Measurements from ENCODE around the gene ACSS1. TPM values are rescaled to one million over a fixed set of nuclear protein-coding genes. Genes with fewer than 3 reads are reported as not detected.

The ACSS1 gene
- total and polyA plus RNA-seq, 2 experiments from 2014 or later = not detected

GRCh38 chr20:25085756-25086495, 28.0 kb upstream of the ACSS1 start:
- TF ChIP-seq, protein P1, sequence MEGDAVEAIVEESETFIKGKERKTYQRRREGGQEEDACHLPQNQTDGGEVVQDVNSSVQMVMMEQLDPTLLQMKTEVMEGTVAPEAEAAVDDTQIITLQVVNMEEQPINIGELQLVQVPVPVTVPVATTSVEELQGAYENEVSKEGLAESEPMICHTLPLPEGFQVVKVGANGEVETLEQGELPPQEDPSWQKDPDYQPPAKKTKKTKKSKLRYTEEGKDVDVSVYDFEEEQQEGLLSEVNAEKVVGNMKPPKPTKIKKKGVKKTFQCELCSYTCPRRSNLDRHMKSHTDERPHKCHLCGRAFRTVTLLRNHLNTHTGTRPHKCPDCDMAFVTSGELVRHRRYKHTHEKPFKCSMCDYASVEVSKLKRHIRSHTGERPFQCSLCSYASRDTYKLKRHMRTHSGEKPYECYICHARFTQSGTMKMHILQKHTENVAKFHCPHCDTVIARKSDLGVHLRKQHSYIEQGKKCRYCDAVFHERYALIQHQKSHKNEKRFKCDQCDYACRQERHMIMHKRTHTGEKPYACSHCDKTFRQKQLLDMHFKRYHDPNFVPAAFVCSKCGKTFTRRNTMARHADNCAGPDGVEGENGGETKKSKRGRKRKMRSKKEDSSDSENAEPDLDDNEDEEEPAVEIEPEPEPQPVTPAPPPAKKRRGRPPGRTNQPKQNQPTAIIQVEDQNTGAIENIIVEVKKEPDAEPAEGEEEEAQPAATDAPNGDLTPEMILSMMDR (IDR thresholded peaks at IDR 0.05; ENCODE audit: low read depth, low read length) = no peak
- Histone ChIP-seq H3K4me1 (ENCODE audit: low read depth) (no peaks in the 10 kb centered on the region), H3K27ac (no peak overlapping the region), H3K4me3 (no peak overlapping the region), H3K27me3 (peaks cover 98% of the 10 kb centered on the region), H3K36me3 (no peaks in the 10 kb centered on the region), H3K9me3 (ENCODE audit: low read depth) (no peaks in the 10 kb centered on the region)
- no peak for DNase-seq (ENCODE audit: low read depth in 1 of 2, low spot score in 1 of 2)

DNA sequence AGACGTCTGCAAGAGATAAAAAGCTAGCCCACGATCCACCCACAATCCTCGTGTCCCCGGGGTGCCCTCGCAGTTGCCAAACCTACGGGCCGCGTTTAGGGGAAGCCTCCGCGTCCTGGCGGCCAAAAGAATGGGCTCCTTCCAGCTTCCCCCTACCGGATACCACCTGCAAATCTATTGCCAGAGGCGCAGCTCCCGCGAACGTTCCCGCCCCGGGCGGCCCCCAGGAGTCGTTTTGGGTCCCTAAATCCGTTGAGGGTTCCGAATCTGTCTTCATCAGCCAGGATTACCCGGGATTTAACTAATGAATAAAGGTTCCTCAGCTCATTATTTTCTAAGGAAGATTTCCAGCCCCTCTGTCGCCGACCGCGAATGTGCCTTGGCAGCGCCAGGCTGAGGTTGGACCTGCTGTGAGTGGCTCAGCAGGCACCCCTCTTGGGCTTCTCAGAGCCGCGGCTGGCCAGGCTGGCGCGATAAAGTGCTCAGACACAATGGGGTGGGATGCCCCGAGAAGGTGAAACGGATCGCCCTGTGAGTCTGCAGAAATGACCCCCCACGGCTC, 26.8 kb upstream of the ACSS1 start:
- H3K4me1 ChIP-seq (ENCODE audit: low read depth) = no peaks in the 10 kb centered on the region
- no peaks in the 10 kb centered on the region for H3K36me3 ChIP-seq
- H3K27me3 ChIP-seq = peaks cover 98% of the 10 kb centered on the region
- TF ChIP-seq, protein P1 (IDR thresholded peaks at IDR 0.05; ENCODE audit: low read depth, low read length) = no peak
- DNase-seq (ENCODE audit: low read depth in 1 of 2, low spot score in 1 of 2) = no peak
- no peaks in the 10 kb centered on the region for H3K9me3 ChIP-seq (ENCODE audit: low read depth)
- H3K27ac ChIP-seq = no peak overlapping the region
- no peak overlapping the region for H3K4me3 ChIP-seq

DNA sequence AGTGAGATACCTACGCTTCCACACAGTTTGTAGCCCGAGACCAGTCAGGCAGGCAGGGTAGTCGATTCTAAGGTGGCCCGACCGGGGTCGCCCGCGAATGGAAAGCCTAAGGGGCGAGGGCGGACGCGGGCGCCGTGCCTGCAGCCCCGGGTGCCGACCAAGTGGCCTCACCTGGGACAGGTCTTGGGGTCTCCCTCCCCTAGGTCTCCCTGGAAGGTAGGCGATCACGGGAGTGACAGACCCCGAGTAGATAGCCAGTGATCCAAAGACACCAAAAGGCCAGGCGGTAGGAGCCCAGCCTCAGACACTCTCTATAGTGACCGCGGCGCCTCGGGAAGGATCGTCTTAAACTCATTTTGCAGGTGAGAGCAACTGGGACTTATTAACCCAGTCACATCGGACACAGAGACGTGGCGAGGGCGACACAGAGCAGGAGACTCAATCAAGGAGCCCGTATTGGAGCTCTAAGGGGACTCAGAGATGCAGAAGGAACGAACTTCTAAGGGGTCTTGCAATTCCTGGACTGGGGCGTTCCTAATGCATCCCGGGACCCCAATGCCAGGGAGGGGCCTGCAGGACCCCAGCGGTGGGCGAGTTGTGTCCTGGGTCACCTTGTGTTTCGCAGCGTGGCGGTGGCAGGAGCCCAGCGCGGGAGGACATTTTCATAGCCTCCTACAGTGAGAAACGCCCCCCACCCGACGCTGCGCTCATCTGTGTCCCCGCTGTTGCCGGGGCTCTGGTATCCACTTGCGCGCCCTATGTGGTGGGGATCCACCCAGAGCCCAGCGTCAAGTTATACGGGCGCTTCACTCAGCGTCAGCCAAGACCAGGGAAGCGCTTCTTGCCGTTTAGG, 26.1 kb upstream of the ACSS1 start:
- no peaks in the 10 kb centered on the region for H3K36me3 ChIP-seq
- TF ChIP-seq, protein P1 (IDR thresholded peaks at IDR 0.05; ENCODE audit: low read depth, low read length) = no peak
- no peak overlapping the region for H3K27ac ChIP-seq
- no peaks in the 10 kb centered on the region for H3K4me1 ChIP-seq (ENCODE audit: low read depth)
- no peak for DNase-seq (ENCODE audit: low read depth in 1 of 2, low spot score in 1 of 2)
- no peaks in the 10 kb centered on the region for H3K9me3 ChIP-seq (ENCODE audit: low read depth)
- H3K4me3 ChIP-seq = no peak overlapping the region
- H3K27me3 ChIP-seq = peaks cover 99% of the 10 kb centered on the region

- H3K4me3 ChIP-seq = no peak overlapping the region
- H3K9me3 ChIP-seq (ENCODE audit: low read depth) = no peaks in the 10 kb centered on the region
- peaks cover 100% of the 10 kb centered on the region for H3K27me3 ChIP-seq
- TF ChIP-seq, protein P1 (IDR thresholded peaks at IDR 0.05; ENCODE audit: low read depth, low read length) = no peak
- no peaks in the 10 kb centered on the region for H3K4me1 ChIP-seq (ENCODE audit: low read depth)
- no peaks in the 10 kb centered on the region for H3K36me3 ChIP-seq
- DNase-seq (ENCODE audit: low read depth in 1 of 2, low spot score in 1 of 2) = no peak
- no peak overlapping the region for H3K27ac ChIP-seq
These were observed 25.3 kb upstream of the ACSS1 start for GRCh38 chr20:25083141-25083772.

GRCh38 chr20:25082498-25082873, 24.5 kb upstream of the ACSS1 start:
- DNase-seq (ENCODE audit: low read depth in 1 of 2, low spot score in 1 of 2) = no peak
- H3K27ac ChIP-seq = no peak overlapping the region
- H3K36me3 ChIP-seq = no peaks in the 10 kb centered on the region
- no peaks in the 10 kb centered on the region for H3K9me3 ChIP-seq (ENCODE audit: low read depth)
- no peaks in the 10 kb centered on the region for H3K4me1 ChIP-seq (ENCODE audit: low read depth)
- TF ChIP-seq, protein P1 (IDR thresholded peaks at IDR 0.05; ENCODE audit: low read depth, low read length) = peak; percentile 15
- no peak overlapping the region for H3K4me3 ChIP-seq
- peaks cover 100% of the 10 kb centered on the region for H3K27me3 ChIP-seq

Data from cardiac muscle cell (in vitro differentiated cells and primary cell).